Esophagus mucosa (tissue), 1 donor: ENCODE data around the gene PIH1D2. TPM values are rescaled to one million over a fixed set of nuclear protein-coding genes. Genes with fewer than 3 reads are reported as not detected.
"Not testable (repeated sequence)": the region's sequence is repeated elsewhere in the genome, so short reads cannot be mapped to it uniquely, and the experiment has no call there.

Experiments used
- ATAC-seq: fragments of 200-7000 bp; cut with Tn5 transposase; one replicate; pipeline ENCODE4 v1.9.1; 2020
- total RNA-seq: library from RNA; stranded (reverse); gene quantifications from one replicate; pipeline ENCODE4 v1.2.4, GENCODE V29; 2023
- donor health status: DM: yes; HTN: yes; CAD: no.

Gene PIH1D2, protein sequence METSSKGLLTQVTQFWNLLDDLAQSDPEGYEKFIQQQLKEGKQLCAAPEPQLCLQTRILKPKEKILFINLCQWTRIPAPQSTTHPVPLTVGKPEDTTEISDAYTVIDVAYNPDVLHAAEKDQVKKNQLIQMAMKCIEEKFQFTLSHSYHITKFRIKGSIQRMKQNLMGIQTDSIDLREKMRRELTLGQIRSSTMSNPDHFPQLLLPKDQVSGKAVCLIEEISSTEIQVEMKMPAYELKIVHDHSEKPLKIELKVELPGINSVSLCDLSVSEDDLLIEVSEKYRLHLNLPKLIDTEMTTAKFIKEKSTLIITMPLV
- 1.6 TPM for total RNA-seq

- ATAC-seq: peak; percentile 87
Observed at GRCh38 chr11:112073941-112074811, at the start of gene PIH1D2, which contains the start of gene NKAPD1. TSS of gene PIH1D2 (minus strand) at chr11:112074017. CDS start at chr11:112073174, 843 bp downstream. TSS of gene NKAPD1 (plus strand) at chr11:112074299. CDS start at chr11:112075575, 1,276 bp downstream.

DNA sequence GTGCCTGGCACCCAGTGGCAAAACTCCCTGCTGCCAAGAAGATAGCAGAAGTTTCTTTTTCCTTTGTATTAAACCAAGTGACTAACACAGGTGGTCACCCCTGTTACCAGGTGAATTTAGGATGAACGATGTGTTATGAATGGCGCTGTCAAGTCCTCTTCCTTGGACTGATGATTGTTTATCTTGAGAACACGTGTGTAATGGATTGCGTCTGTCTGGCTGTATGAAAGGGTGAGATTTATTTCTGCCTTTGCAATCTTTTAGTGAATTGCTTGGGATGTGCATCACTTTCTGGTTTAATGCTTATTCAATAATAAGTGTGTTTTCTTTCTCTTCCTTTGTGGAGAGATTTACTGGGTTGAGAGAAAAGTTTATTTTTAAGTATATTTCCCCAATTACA, 49.3 kb upstream of the PIH1D2 start:
- ATAC-seq: no peak

- ATAC-seq: peak; percentile 39
Observed at GRCh38 chr11:112121981-112122615, 48.3 kb upstream of the PIH1D2 start.

GRCh38 chr11:112118176-112118575, 44.4 kb upstream of the PIH1D2 start:
- no peak for ATAC-seq

GRCh38 chr11:112115386-112115785, 41.6 kb upstream of the PIH1D2 start:
- no peak for ATAC-seq

DNA sequence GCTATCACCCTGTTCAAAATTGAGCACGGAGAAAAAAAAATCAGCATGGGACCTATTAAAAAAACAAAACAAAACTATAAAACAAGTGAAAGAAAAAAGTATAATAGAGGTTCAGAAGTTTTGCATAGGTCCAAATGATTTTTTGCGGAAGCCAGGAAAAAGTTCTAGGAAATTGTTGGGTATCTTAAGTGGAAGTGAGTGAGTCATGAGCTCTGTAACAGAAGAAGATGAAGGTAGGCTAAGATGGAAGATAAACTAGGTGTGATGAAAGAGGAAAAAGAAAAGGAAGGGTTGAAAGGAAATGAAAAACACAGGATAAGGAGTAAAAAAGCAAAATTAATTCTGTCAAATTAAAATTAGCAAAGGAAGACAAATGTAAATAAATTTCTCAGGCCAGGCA, 40.6 kb upstream of the PIH1D2 start:
- ATAC-seq: no peak

DNA sequence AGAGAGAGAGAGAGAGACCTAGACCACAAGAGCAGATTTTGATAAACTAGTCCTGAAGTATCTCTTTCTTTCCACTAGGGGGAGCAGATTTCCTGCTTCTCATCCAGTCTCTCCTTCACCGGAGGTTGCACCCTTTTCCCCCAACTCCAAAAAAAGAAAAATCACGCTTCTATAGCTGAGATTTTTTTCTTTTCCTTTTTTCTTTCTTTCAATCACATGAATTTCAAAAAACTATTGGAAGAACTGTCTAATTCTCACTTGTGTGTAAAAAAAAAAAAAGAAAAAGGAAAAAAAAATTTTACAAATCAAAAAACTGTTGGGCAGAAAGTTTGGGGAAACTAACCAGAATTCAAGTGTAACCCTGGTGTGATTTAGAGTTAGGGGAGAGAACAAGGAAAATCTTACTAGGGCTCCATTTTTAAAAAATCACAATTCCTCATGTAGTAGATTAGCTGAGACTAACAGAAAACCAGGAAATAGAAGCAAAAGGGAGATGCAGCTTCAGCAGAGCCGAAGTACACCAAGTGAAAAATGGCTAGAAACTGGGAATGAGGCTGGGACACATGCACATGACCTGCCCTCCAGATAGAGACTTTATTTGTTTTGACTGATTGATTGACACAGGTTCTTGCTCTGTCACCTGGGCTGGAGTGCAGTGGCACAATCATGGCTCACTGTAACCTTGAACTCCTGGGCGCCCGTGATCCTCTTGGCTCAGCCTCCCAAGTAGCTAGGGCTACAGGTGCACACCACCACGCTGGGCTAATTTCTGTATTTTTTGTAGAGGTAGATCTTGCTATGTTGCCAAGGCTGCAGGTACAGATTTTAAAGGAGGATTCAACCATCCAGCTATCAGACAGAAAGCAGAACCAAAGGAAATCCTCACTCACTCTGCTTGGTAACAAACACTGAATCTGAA, 40.0 kb upstream of the PIH1D2 start:
- ATAC-seq: peak; percentile 71

- peak; percentile 70 for ATAC-seq
Observed at GRCh38 chr11:112106070-112106469, 32.3 kb upstream of the PIH1D2 start.

GRCh38 chr11:112103446-112103845, 29.6 kb upstream of the PIH1D2 start:
- ATAC-seq: no peak

DNA sequence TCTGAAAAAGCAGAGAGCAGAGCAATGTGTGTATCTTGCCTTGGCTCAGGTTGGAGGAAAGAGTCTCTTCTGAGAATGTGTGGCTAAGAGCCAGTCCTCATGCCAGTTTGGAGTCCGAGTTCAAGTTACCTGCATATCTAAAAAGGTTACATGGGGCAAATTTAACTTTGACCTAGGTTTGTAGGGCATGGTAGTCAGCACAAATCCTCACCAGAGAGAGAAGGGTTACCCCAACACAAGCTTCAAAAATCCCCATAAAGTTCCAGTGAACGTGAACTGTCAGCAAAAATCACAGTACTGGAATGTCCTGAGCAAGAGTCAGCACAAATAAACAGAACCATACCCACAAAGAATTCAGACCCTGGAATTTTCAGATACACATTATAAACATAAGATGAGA, 26.6 kb upstream of the PIH1D2 start:
- no peak for ATAC-seq

GRCh38 chr11:112097734-112098528, 24.1 kb upstream of the PIH1D2 start:
- no peak for ATAC-seq

GRCh38 chr11:112096194-112096593, 22.4 kb upstream of the PIH1D2 start:
- no peak for ATAC-seq

GRCh38 chr11:112095302-112095701, 21.5 kb upstream of the PIH1D2 start:
- not testable (repeated sequence) for ATAC-seq

DNA sequence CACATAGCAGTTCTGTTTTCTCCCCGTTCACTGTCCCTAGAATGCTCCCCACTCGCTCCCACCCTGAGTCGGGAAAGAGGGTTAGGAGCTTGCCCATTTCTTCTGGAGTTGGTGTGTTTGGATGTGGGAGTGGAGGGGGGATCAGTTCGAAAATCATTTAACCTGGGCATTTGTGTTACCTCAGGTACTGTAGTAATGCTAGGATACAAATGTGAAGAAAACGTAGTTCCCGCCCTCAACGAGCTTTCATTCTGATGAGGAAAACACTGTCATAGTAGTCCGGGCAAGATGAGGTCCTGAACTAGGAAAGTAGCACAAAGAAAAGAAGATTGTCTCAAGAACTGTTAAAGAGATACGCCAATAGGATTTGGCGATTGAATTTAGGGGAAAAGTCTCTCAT, 13.4 kb upstream of the PIH1D2 start:
- no peak for ATAC-seq

GRCh38 chr11:112086422-112087191, 12.8 kb upstream of the PIH1D2 start, which contains the start of the genes SDHD and TIMM8B:
TSS of gene SDHD (plus strand) at chr11:112086873. CDS start at chr11:112086908, 35 bp downstream.
TSS of gene TIMM8B (minus strand) at chr11:112086756. CDS start at chr11:112086723, 33 bp downstream.
- ATAC-seq: peak; percentile 95

DNA sequence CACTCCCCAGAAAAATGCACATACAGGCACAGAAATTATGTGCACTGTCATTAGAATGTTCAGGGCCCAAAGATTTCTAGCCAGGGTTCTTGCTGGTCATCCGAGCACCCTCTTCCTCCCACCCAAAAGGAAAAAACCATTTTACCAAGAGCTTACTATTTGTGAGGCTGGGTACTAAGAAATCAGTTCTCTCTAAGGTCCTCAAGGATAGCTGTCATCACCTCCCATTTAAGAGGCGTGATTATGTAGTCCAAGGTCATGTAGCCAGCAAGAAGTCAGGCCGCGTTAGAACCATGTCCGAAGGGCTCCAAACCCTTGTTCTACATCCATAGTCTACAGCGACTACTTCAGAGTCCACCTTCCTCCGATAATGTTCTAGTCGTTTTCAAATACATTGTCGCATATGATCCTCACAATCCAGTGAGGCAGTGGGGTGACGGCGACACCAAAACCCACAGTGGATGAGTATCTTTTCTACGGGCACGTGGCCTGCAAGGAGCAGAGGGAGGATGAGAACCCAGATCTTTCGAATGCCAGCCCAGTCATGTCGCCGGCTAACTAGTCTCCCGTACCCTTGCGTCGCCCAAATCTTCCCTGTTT, 12.1 kb upstream of the PIH1D2 start:
- peak; percentile 64 for ATAC-seq

GRCh38 chr11:112082729-112083128, 8.9 kb upstream of the PIH1D2 start:
- ATAC-seq: no peak

- ATAC-seq: no peak
Observed at GRCh38 chr11:112062923-112063322, 10.9 kb downstream of the PIH1D2 start.

GRCh38 chr11:112058103-112058502, 15.7 kb downstream of the PIH1D2 start:
- no peak for ATAC-seq

DNA sequence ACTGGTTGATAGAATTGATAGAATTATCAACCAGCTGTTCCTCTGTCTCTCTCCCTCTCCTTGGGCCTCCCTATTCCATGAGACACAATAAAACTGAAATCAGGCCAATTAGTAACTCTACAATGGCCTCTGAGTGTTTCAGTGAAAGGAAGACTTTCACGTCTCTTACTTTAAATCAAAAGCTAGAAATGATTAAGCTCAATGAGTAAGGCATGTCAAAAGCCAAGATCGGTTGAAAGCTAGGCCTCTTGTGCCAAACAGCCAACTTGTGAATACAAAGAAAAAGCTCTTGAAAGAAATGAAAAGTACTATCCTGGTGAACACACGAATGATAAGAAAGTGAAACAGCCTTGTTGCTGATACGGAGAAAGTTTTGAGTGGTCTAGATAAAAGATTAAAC, 16.6 kb downstream of the PIH1D2 start:
- ATAC-seq: no peak
